OCI-LY1 (cell line): ENCODE measurements around the gene ZNF296.

ENCODE experiments used
- H2AFZ ChIP-seq: fragments of 200-600 bp; sonication (generic), shearing (Covaris generic); 2 replicates; pipeline ENCODE4 v1.6.0; 2014; ENCODE audit warnings: antibody characterized with exemption, mild to moderate bottlenecking, low read length
- H3F3A ChIP-seq: fragments of 200-600 bp; sonication (generic), shearing (Covaris generic); 2 replicates; pipeline ENCODE4 v1.6.0; 2014; ENCODE audit warnings: mild to moderate bottlenecking, antibody characterized with exemption, low read length, moderate library complexity; ENCODE audit not compliant: insufficient read depth
- H3K27ac ChIP-seq: fragments of 200-600 bp; sonication (generic); 2 replicates; pipeline ENCODE4 v1.5.1; 2014; ENCODE audit warnings: low read length, mixed run types, mild to moderate bottlenecking, low read depth; ENCODE audit not compliant: poor library complexity, severe bottlenecking
- H3K27me3 ChIP-seq: fragments of 200-600 bp; sonication (generic); 2 replicates; pipeline ENCODE4 v1.6.0; 2014; ENCODE audit warnings: antibody characterized with exemption, mild to moderate bottlenecking, low read length, moderate library complexity; ENCODE audit not compliant: insufficient read depth
- H3K36me3 ChIP-seq: fragments of 200-600 bp; sonication (generic); 2 replicates; pipeline ENCODE4 v1.6.1; 2014; ENCODE audit warnings: mild to moderate bottlenecking, antibody characterized with exemption, low read length, moderate library complexity, mixed read lengths; ENCODE audit not compliant: insufficient read depth
- H3K4me1 ChIP-seq: fragments of 200-600 bp; sonication (generic); 2 replicates; pipeline ENCODE4 v1.5.1; 2014; ENCODE audit warnings: mild to moderate bottlenecking, low read length, moderate library complexity; ENCODE audit not compliant: insufficient read depth, severe bottlenecking
- H3K4me2 ChIP-seq: fragments of 200-600 bp; sonication (generic), shearing (Covaris generic); 2 replicates; pipeline ENCODE4 v1.6.1; 2014; ENCODE audit warnings: low read length
- H3K4me3 ChIP-seq: fragments of 200-600 bp; sonication (generic); 2 replicates; pipeline ENCODE4 v1.5.1; 2014; ENCODE audit warnings: low read length, low read depth, mild to moderate bottlenecking, mixed read lengths; ENCODE audit not compliant: poor library complexity, severe bottlenecking
- H3K79me2 ChIP-seq: fragments of 200-600 bp; shearing (Covaris generic); 2 replicates; pipeline ENCODE4 v1.6.1; 2016; ENCODE audit warnings: mixed run types, low read length, mixed read lengths; ENCODE audit not compliant: insufficient read depth
- H3K9ac ChIP-seq: fragments of 200-600 bp; sonication (generic), shearing (Covaris generic); 2 replicates; pipeline ENCODE4 v1.6.1; 2014; ENCODE audit warnings: mild to moderate bottlenecking, low read length, mixed read lengths
- H3K9me2 ChIP-seq: fragments of 200-600 bp; sonication (generic), shearing (Covaris generic); 2 replicates; pipeline ENCODE4 v1.6.1; 2014; ENCODE audit warnings: low read depth, mild to moderate bottlenecking, low read length, mixed read lengths
- H3K9me3 ChIP-seq: fragments of 200-600 bp; shearing (Covaris generic); 2 replicates; pipeline ENCODE4 v1.6.1; 2014; ENCODE audit warnings: low read length, mixed read lengths
- H4K20me1 ChIP-seq: fragments of 200-600 bp; sonication (generic), shearing (Covaris generic); 2 replicates; pipeline ENCODE4 v1.6.0; 2016; ENCODE audit warnings: mild to moderate bottlenecking, low read length; ENCODE audit not compliant: insufficient read depth
- CTCF ChIP-seq: fragments of 200-600 bp; sonication (generic), shearing (Covaris generic); IDR thresholded peaks from 2 replicates; pipeline ENCODE4 v1.5.1; 2017; ENCODE audit warnings: mild to moderate bottlenecking, antibody characterized with exemption, low read length, moderate library complexity, mixed read lengths
- EZH2 ChIP-seq: fragments of 200-600 bp; sonication (generic), shearing (Covaris generic); IDR thresholded peaks from 2 replicates; pipeline ENCODE4 v1.8.0; 2017; ENCODE audit warnings: borderline replicate concordance, mixed run types, mild to moderate bottlenecking, antibody characterized with exemption, low read length, moderate library complexity, mixed read lengths

Gene ZNF296

DNA sequence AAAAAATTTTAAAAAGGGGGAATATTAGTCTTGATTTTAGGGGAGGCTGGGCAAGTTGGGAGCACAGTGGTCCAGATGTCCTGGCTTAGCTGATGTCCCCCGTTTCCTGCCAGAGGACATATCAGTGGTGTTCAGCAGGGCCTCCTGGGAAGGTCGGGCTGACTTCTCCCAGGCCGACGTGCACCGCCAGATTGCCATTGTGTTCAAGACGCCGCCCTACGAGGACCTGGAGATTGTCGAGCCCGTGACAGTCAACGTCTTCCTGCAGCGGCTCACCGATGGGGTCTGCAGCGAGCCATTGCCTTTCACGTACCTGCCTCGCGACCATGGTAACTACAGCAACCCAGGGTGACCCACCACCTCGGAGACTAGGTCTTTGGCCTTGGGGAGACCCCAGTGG is 43.9 kb downstream of the ZNF296 start:
- Histone ChIP-seq H3F3A (no peaks in the 10 kb centered on the region), H2AFZ (no peak overlapping the region), H3K4me1 (no peaks in the 10 kb centered on the region), H3K27me3 (no peaks in the 10 kb centered on the region), H4K20me1 (no peaks in the 10 kb centered on the region), H3K9ac (no peak overlapping the region), H3K4me3 (no peak overlapping the region), H3K9me2 (no peaks in the 10 kb centered on the region), H3K9me3 (no peaks in the 10 kb centered on the region), H3K27ac (no peak overlapping the region), H3K4me2 (no peak overlapping the region), H3K79me2 (no peaks in the 10 kb centered on the region), H3K36me3 (peaks cover 81% of the 10 kb centered on the region)
- TF ChIP-seq CTCF (no peak), EZH2 (no peak)

GRCh38 chr19:45030825-45031224 is 45.5 kb downstream of the ZNF296 start:
- Histone ChIP-seq H3K9me3 (no peaks in the 10 kb centered on the region), H3K27me3 (no peaks in the 10 kb centered on the region), H3K4me2 (no peak overlapping the region), H3K4me3 (no peak overlapping the region), H4K20me1 (no peaks in the 10 kb centered on the region), H3K36me3 (peaks cover 72% of the 10 kb centered on the region), H3K79me2 (no peaks in the 10 kb centered on the region), H3K9ac (no peak overlapping the region), H2AFZ (no peak overlapping the region), H3K27ac (no peak overlapping the region), H3K9me2 (no peaks in the 10 kb centered on the region), H3F3A (no peaks in the 10 kb centered on the region), H3K4me1 (no peaks in the 10 kb centered on the region)
- TF ChIP-seq EZH2 (no peak), CTCF (no peak)

- H4K20me1 ChIP-seq = no peaks in the 10 kb centered on the region
- H3K4me2 ChIP-seq = no peak overlapping the region
- H3K27ac ChIP-seq = no peak overlapping the region
- no peaks in the 10 kb centered on the region for H3K79me2 ChIP-seq
- no peak for TF ChIP-seq CTCF
- TF ChIP-seq EZH2 = no peak
- H3K9me2 ChIP-seq = no peaks in the 10 kb centered on the region
- no peak overlapping the region for H3K4me3 ChIP-seq
- H3K36me3 ChIP-seq = peaks cover 59% of the 10 kb centered on the region
- no peak overlapping the region for H3K9ac ChIP-seq
- no peaks in the 10 kb centered on the region for H3F3A ChIP-seq
- no peaks in the 10 kb centered on the region for H3K4me1 ChIP-seq
- H3K27me3 ChIP-seq = no peaks in the 10 kb centered on the region
- H3K9me3 ChIP-seq = no peaks in the 10 kb centered on the region
- no peak overlapping the region for H2AFZ ChIP-seq
Observed at GRCh38 chr19:45027371-45027770, 48.9 kb downstream of the ZNF296 start.
